ENCODE measurements around the gene G6PD. TPM values are rescaled to one million over a fixed set of nuclear protein-coding genes. Genes with fewer than 3 reads are reported as not detected.

G6PD gene
- total and polyA plus RNA-seq, 10 of the 15 experiments (the other 5 are each of a cell fraction or from before 2014, with no cell fraction given): 1.6 to 62.5 (median 28.4) TPM

DNA sequence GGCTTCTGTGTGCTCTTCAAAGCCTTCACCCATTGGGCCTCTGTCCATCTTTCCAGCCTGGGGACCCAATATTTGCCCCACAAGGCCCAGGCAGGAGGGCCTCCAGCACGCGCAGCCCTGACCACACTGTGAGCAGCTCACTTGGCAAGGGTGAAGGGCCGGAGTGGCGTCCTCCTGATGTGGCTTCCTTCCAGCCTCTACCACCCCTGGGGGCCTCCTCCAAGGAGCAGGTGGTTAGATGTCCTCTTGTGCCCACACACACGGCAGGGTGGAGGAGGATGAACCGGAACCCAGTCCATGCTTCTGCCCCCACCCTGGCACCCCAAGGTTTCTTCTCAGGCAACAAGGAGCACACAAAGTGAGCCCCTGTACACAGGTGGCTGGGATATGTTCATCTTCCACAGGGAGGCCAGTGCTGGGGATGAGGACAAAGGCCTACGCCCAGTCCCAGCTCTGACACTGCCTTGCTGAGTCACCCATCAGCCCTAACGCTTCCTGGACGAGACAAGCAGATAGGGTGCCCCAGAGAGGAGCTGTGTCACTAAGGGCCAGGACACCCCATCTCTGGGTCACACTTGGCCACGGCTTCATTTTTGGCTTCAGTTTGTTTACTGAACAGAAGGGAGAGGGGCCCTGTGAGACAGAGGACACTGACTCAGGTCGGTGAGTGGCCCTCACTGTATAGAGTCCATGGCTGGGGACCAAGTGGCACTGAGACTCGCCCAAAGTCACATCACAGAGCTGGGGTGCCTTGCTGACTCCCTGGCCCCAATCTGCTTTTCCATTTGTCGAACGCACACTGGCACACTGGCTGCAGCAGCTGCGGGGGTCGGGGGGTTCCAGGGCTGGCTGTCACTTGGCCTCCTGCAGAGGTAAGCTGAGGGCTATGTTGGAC lies 62.1 kb downstream of the G6PD start:
- no peak overlapping the region for H3K4me2 ChIP-seq (ENCODE audit: control insufficient read depth, insufficient read depth)
- BruUV-seq (replicated peaks): no TSS peak
- H3K9ac ChIP-seq (ENCODE audit: control insufficient read depth, insufficient read depth, low read length): no peak overlapping the region
- H3K4me3 ChIP-seq: no peak overlapping the region
- ChIA-PET RAD21 (ENCODE audit: unreplicated experiment) (interaction anchor here (1.2 kb wide), 1 partner anchor 31 kb away, joined by 4 read pairs; no protein-coding TSS in a partner anchor), POLR2A (interaction anchor here (1.6 kb wide), 1 partner anchor 72 kb away, joined by 4 read pairs; no protein-coding TSS in a partner anchor), CTCF (interaction anchor here (1.0 to 2.1 kb wide), 2 partner anchors 43 to 85 kb away, joined by 5 to 6 read pairs; no protein-coding TSS in a partner anchor), SMC1A (ENCODE audit: uncharacterized antibody, unreplicated experiment) (no interaction called here)
- no peaks in the 10 kb centered on the region; the same call in 2 of the 3 replicates for H3K9me3 ChIP-seq (replicated peaks; ENCODE audit: control insufficient read depth, insufficient read depth, low read length)
- no peak overlapping the region for H2AFZ ChIP-seq (ENCODE audit: control insufficient read depth, low read depth, low read length)
- H3K27me3 ChIP-seq (replicated peaks in 1 of 2; ENCODE audit: control insufficient read depth in 2 of 2, insufficient read depth in 2 of 2, low read length in 1 of 2): no peaks in the 10 kb centered on the region
- peaks cover 0 to 2% of the 10 kb centered on the region in 2 experiments; a peak in 2 of 4 replicates for H3K36me3 ChIP-seq (ENCODE audit: control insufficient read depth in 2 of 2, insufficient read depth in 2 of 2, low read length in 1 of 2)
- DNase-seq (ENCODE audit: low read depth, low spot score): no peak
- peaks cover 8% of the 10 kb centered on the region; the same call in 1 of the 2 replicates for H3K4me1 ChIP-seq (ENCODE audit: control insufficient read depth, insufficient read depth, low read length)
- no peaks in the 10 kb centered on the region for H4K20me1 ChIP-seq (ENCODE audit: control insufficient read depth, insufficient read depth)
- TF ChIP-seq SMARCA5 (IDR thresholded peaks at IDR 0.05) (no peak), CHD1 (IDR thresholded peaks at IDR 0.05; ENCODE audit: low read depth, low read length) (no peak), RAD21 (IDR thresholded peaks at IDR 0.05; ENCODE audit: insufficient read depth, low read depth, low read length) (no peak), CHD4 (IDR thresholded peaks at IDR 0.05) (no peak), CREB1 (IDR thresholded peaks at IDR 0.05; ENCODE audit: low read depth) (no peak), PML (IDR thresholded peaks at IDR 0.05; ENCODE audit: low read length) (no peak), POLR2AphosphoS5 (IDR thresholded peaks at IDR 0.05; ENCODE audit: low read length) (no peak), SP1 (IDR thresholded peaks at IDR 0.05; ENCODE audit: low read depth, low read length) (no peak)
- TF ChIP-seq, protein P1, sequence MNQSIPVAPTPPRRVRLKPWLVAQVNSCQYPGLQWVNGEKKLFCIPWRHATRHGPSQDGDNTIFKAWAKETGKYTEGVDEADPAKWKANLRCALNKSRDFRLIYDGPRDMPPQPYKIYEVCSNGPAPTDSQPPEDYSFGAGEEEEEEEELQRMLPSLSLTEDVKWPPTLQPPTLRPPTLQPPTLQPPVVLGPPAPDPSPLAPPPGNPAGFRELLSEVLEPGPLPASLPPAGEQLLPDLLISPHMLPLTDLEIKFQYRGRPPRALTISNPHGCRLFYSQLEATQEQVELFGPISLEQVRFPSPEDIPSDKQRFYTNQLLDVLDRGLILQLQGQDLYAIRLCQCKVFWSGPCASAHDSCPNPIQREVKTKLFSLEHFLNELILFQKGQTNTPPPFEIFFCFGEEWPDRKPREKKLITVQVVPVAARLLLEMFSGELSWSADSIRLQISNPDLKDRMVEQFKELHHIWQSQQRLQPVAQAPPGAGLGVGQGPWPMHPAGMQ (IDR thresholded peaks at IDR 0.05; ENCODE audit: borderline replicate concordance): no peak
- H3K27ac ChIP-seq (ENCODE audit: control insufficient read depth, insufficient read depth): no peak overlapping the region
- ATAC-seq: no peak
- FAIRE-seq: no peak
- in situ Hi-C loops (cut with MboI) (no loop called here), intact Hi-C loops (cut with micrococcal nuclease; ENCODE audit: unreplicated experiment) (no loop called here)
- whole genome bisulfite sequencing (ENCODE audit: insufficient coverage, insufficient replicate concordance, low lambda C conversion rate, missing lambda C conversion rate): 60% methylated on average over 16 of the region's 16 CpGs
- peaks cover 18% of the 10 kb centered on the region for H3K79me2 ChIP-seq (ENCODE audit: control insufficient read depth, insufficient read depth, low read length)
